ENCODE data around the gene IGFALS.

IGFALS gene

GRCh38 chr16:1788095-1788707, 5.3 kb downstream of the IGFALS start:
- no peak for DNase-seq

DNA sequence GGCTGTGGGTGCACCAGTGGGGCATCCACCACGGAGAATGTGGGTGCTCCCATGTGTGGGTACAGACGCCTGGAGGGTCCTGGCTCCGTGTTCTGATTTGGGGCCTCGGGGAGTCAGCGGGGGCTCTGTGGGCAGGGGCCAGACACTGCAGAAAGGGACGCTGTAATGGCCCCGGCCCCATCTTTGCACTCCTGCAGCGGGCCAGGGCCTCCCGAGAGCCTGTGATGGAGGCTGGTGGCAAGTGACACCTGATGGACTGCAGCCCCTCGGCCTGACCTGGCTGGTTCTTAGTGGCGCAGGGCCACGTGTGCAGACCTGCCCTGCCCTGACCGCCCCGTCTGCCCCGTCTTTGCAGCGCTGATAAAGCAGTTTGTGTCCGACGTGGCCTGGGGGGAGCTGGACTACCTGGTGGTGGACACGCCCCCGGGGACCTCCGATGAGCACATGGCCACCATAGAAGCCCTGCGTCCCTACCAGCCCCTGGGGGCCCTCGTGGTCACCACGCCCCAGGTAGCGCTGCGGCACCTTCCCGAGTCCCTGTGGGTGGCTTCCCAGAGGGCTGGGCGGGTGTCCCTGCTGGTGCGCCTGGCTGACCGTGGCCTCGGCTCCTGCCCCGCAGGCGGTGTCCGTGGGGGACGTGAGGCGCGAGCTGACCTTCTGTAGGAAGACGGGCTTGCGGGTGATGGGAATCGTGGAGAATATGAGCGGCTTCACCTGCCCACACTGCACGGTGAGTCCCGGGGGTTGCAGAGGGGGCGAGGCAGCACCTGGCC, 6.0 kb downstream of the IGFALS start:
- DNase-seq, result no peak

DNA sequence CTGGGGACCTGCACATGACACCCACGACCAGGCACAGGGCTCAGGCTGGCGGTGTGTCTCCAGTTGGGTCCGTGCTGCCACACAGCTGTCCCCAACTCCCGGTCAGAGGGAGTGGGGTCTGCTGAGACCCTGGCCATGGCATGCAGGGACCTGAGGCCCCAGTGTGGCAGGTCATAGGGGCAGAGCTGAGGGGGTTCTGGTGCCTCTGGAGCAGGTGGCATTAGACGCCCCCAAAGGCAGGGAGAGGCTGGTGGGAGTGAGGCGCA, 6.5 kb downstream of the IGFALS start:
- DNase-seq, result no peak

GRCh38 chr16:1786242-1787055, 7.1 kb downstream of the IGFALS start:
- no peak for DNase-seq

GRCh38 chr16:1785846-1786170, 7.7 kb downstream of the IGFALS start:
- no peak for DNase-seq

- no peak for DNase-seq
These were observed 8.3 kb downstream of the IGFALS start for GRCh38 chr16:1784977-1785845.

DNA sequence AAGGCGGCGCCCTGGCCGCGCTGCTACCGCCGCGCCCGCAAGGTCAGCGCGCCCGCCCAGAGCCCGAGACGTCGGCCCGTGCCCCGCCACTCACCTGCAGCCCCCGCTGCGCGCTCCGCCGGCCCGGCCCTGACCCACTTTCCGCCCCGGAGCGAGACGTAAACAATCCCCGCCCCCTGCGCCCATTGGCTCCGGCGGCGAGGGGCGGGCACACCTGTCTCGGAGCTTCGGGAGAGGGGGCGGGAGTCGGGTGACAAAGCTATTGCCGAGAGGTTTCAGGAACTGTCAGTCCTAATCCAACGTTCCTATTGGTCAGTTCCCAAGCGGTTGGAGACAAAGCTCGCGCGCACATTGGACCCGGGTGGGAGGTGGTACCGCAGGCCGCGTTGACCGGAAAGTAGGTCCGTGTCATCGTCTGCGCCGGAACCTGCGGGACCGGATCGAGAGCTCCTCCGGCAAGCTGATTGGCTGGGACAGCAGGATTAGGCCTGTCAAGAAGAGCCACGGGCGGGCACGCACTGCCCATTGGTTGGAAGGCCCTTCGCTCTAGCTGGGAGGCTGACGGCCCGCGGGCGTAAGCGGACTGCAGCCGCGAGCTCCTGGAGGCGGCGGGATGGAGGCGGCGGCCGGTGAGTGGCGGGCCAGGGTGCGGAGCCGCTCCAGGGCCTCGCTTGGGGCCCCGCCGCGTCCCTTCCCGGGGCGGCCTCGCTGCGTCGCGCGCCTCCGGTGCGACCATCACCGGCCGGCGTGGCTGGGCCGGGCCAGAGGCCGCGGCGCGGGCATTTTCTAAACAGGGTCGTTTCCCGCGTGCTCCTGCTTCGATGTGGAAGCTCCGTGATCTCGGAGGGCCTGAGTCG, 10.9 kb downstream of the IGFALS start, which contains the start of the genes NUBP2 and SPSB3:
Gene NUBP2 (plus strand): TSS at position 553 of the 857 bp plus-strand sequence. CDS start 61 bp downstream, at position 614.
Gene SPSB3 (minus strand): TSS at position 164 of the 857 bp plus-strand sequence. CDS start 1,088 bp downstream, outside the sequence.
- peak; percentile 85 to 97 for DNase-seq

DNA sequence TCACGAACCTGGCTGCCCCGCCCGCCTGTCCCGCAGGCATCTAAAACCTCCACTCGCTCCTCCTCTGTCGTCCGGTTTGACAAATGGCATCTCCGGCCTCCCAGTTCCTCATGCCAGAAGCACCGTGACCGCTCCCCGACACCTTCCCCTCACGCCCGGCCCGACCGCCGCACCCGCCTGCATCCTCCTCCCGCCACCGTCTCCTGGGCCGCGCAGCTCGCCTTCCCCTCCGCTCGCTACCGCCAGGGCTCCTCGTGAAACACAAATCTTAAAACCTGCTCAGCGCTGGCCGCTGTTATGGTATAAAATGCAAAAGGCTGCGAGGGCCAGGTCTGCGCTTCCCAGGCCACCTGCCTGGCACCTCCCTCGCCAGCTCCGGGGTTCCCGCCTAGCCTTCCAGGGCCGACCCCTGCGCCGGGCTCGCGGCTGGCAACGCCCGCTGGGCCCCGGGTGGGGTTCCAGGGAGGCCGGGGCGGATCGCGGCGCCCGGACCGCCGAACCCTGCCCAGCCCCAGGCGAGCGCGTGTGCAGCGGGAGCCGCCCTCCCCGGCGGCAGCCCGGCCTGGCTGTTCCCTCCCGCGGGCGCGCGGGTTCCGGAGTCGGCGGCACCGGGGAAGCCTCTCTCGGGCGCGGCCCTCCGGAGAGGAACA, 11.6 kb downstream of the IGFALS start:
- DNase-seq, result peak in 1 of 2 donors; percentile 42

DNA sequence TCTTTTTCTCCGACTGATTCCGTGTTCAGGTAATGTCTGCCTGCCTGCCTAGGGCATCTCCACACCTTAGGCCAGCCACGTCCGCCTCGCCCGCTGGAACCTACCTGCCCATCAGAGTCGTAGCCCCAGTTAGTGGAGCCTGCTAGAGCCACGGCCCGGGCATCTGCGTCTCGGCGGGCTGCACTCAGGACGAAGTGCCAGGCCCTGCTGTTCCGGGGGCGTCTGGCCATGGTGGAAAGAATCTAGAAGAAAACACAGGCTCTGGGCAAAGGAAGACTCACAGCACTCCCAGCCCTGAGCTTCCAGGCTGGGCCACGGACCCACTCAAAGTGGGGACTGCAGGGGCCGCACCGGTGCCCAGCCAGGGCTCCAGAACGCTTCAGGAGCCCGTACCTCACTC, 12.3 kb downstream of the IGFALS start:
- DNase-seq, result no peak

DNA sequence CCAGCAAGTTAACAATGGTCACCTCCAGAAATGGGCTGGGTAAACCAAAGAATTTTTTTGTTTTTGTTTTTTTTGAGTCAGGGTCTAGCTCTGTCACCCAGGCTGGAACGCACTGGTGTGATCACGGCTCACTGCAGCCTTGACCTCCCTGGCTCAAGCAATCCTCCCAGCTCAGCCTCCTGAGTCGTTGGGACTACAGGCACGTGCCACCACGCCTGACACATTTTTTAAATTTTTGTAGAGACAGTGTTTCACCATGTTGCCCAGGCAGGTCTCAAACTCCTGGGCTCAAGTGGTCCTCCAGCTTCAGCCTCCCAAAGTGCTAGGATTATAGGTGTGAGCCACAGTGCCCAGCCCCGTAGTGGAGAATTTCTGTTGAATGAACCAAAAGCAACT, 12.8 kb downstream of the IGFALS start:
- no peak for DNase-seq

DNA sequence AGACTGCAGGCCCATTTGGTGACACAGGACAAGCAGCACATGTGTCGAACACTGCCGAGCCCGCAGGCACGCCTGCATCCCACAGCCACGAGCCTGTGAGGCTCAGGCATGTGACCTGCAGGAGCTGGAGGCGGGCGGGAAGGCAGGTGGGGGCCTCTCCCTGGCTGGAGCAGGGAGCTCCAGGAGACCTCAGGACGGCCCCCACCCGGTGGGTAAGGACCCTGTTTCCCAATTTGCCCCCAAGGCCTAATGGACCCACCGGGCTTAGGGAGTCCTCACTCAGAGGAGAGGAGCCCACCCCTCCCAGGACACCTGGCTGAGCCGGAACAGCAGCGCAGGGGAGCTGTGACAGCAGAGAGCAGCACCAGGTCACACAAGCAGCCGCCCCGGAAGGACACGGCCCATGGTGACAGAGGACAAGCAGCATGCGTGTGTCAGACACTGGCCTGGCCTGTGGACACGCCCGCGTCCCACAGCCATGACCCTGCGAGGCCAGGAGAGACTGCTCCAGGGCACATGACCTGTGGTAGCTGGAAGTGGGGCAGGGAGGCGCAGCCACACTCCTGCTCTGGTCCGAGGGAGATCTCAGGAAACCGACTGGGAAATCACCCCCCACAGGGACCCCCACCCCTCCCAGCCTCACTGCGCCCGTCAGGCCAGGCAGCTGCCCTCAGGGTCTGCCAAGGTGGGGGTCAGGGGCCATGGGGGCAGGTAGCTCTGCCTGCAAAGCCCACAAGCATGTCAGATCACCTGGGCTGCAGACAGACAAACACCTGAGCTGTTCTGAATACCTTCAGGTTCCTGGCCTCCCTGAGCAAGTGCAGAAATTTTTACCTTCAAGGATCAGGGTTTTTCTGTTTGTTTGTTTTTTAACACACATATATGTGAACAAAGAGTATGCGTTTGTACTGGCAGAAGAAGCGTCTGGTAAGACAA, 13.5 kb downstream of the IGFALS start:
- DNase-seq, result no peak

GRCh38 chr16:1779234-1779701, 14.2 kb downstream of the IGFALS start:
- DNase-seq, result no peak

DNA sequence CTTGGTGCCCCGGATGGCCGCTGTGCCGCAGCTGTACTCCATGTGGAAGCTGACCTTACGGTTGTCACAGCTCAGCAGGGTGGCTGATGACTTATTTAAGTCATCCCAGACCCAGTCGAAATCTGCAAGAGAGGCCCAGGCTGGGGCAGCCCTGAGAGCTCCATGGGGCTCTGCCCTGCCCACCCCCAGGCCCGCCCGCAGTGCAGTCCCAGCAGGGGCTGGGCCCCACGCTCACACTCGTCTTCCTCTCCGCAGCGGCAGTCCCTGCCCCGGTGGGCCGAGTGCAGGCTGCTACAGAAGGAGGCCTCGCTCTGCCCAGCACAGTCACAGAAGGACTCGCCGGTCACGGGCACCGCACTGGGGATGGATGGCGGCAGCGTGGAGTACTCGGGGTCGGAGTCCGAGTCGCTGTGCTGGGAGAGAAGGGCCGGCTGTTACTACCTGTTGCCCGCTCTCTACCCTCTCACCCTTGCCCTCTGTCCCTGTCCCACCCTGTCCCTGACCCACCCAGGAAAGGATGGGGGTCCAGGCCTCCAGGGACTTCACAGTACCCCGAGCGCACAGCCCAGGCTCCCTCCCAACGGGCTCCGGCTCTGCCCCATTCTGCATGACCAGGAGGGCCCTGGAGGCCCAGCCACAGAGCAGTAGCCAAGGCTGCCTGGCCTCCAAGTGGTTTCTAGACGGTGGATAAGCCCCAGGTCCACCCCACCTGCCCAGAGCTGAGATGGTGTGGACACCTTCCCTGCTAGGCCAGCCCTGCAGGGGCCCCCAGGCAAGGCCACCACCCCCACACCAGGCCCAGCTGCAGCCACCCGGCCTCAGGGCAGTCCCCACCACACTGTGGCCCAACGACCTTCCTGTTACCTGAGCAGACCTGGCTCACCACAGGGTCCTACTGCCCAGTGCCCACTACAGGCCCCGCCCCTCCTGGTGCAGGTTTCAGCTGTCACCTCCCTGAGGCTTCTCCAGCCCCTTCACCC, 15.0 kb downstream of the IGFALS start:
- no peak for DNase-seq

- DNase-seq, result no peak
These were observed 15.9 kb downstream of the IGFALS start for GRCh38 chr16:1777375-1778199.

GRCh38 chr16:1776991-1777374, 16.5 kb downstream of the IGFALS start:
- DNase-seq, result no peak

DNA sequence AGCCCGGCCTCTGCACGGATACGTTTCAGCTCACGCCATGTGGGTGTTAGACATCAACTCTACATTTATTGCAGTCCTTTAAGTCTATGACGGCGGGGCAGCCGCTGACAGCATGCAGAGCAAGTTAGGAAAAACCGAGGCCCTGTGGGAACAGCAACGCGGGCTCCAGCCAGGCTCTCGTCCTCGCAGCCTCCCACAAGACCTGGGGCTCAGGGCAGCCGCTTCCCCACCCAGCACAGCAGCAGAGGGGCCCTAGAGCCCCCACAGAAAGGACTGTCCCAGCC, 16.9 kb downstream of the IGFALS start:
- no peak for DNase-seq

- no peak for DNase-seq
These were observed 17.4 kb downstream of the IGFALS start for GRCh38 chr16:1775846-1776671.

Measured in bone marrow (tissue), 2 donors.